Frontal cortex (tissue), 4 donors: ENCODE results near the gene LRRIQ1. TPM values are rescaled to one million over a fixed set of nuclear protein-coding genes. Genes with fewer than 3 reads are reported as not detected.
"Not testable (repeated sequence)": the region's sequence is repeated elsewhere in the genome, so short reads cannot be mapped to it uniquely, and the experiment has no call there.

Experiments used
- DNase-seq, 2 donors: peaks; one replicate each; pipeline ENCODE4 v3.0.0; 2012; ENCODE audit warnings: low spot score in 2 of 2
- FAIRE-seq: peaks from 2 replicates; lab custom pipeline; 2012; peaks lifted over from hg19 to GRCh38; lab: Jason Lieb, UNC
- total RNA-seq: library from RNA; depleted of rRNA; stranded (reverse); fragments of >200 nt; gene quantifications from one replicate; pipeline ENCODE4 v1.2.3, GENCODE V29; 2014
- donor health status: control.
- donor health status: control.
- donor health status: control.

Gene LRRIQ1
- total RNA-seq, 1 donor from 2014 or later: 6.5 TPM

- FAIRE-seq: no peak
- no peak for DNase-seq
These were observed 147.7 kb downstream of the LRRIQ1 start for GRCh38 chr12:85183855-85184254.

- FAIRE-seq (no peak), DNase-seq (no peak)
These were observed 150.1 kb downstream of the LRRIQ1 start for GRCh38 chr12:85186236-85186635.

- FAIRE-seq: no peak
- DNase-seq: no peak
These were observed 152.5 kb downstream of the LRRIQ1 start for GRCh38 chr12:85188619-85189018.

- FAIRE-seq (no peak), DNase-seq (no peak)
These were observed 154.6 kb downstream of the LRRIQ1 start for GRCh38 chr12:85190728-85191127.

- not testable (repeated sequence) for DNase-seq, FAIRE-seq
These were observed 167.7 kb downstream of the LRRIQ1 start for GRCh38 chr12:85203809-85204208.

GRCh38 chr12:85206543-85206942, 170.4 kb downstream of the LRRIQ1 start:
- DNase-seq (no peak), FAIRE-seq (no peak)

GRCh38 chr12:85224339-85224738, 188.2 kb downstream of the LRRIQ1 start:
- DNase-seq, FAIRE-seq: not testable (repeated sequence)

GRCh38 chr12:85225501-85225900, 189.3 kb downstream of the LRRIQ1 start:
- FAIRE-seq (no peak), DNase-seq (no peak)

- DNase-seq: no peak
- no peak for FAIRE-seq
These were observed 201.2 kb downstream of the LRRIQ1 start for GRCh38 chr12:85237327-85237726.

- no peak for DNase-seq
- FAIRE-seq: no peak
These were observed 208.4 kb downstream of the LRRIQ1 start for GRCh38 chr12:85244561-85244960.

- no peak for DNase-seq
- no peak for FAIRE-seq
These were observed 217.7 kb downstream of the LRRIQ1 start for GRCh38 chr12:85253853-85254252.

- FAIRE-seq (no peak), DNase-seq (no peak)
These were observed 221.5 kb downstream of the LRRIQ1 start for GRCh38 chr12:85257671-85258070.

GRCh38 chr12:85260447-85260846, 224.3 kb downstream of the LRRIQ1 start:
- FAIRE-seq (no peak), DNase-seq (no peak)

GRCh38 chr12:85260896-85261295, 224.7 kb downstream of the LRRIQ1 start:
- DNase-seq (no peak), FAIRE-seq (no peak)

- DNase-seq (no peak), FAIRE-seq (no peak)
These were observed 230.2 kb downstream of the LRRIQ1 start for GRCh38 chr12:85266356-85266755.

GRCh38 chr12:85273381-85274314, 237.5 kb downstream of the LRRIQ1 start:
- DNase-seq (no peak), FAIRE-seq (no peak)

- FAIRE-seq (no peak), DNase-seq (no peak)
These were observed 238.1 kb downstream of the LRRIQ1 start for GRCh38 chr12:85274315-85274651.

GRCh38 chr12:85275374-85275773, 239.2 kb downstream of the LRRIQ1 start:
- DNase-seq: no peak
- no peak for FAIRE-seq

GRCh38 chr12:85277191-85277590, 241.0 kb downstream of the LRRIQ1 start:
- no peak for FAIRE-seq
- no peak for DNase-seq

- DNase-seq: no peak
- FAIRE-seq: no peak
These were observed 241.9 kb downstream of the LRRIQ1 start for GRCh38 chr12:85277900-85278597.
